OCI-LY1 (cell line): ENCODE data around the gene SNX18.

Experiments used
- EZH2 ChIP-seq: fragments of 200-600 bp; sonication (generic), shearing (Covaris generic); IDR thresholded peaks from 2 replicates; pipeline ENCODE4 v1.8.0; 2017; ENCODE audit warnings: borderline replicate concordance, mixed run types, mild to moderate bottlenecking, antibody characterized with exemption, low read length, moderate library complexity, mixed read lengths
- TF ChIP-seq, protein P1 (sequence below): fragments of 200-600 bp; sonication (generic), shearing (Covaris generic); IDR thresholded peaks from 2 replicates; pipeline ENCODE4 v1.5.1; 2017; ENCODE audit warnings: mild to moderate bottlenecking, antibody characterized with exemption, low read length, moderate library complexity, mixed read lengths

DNA sequence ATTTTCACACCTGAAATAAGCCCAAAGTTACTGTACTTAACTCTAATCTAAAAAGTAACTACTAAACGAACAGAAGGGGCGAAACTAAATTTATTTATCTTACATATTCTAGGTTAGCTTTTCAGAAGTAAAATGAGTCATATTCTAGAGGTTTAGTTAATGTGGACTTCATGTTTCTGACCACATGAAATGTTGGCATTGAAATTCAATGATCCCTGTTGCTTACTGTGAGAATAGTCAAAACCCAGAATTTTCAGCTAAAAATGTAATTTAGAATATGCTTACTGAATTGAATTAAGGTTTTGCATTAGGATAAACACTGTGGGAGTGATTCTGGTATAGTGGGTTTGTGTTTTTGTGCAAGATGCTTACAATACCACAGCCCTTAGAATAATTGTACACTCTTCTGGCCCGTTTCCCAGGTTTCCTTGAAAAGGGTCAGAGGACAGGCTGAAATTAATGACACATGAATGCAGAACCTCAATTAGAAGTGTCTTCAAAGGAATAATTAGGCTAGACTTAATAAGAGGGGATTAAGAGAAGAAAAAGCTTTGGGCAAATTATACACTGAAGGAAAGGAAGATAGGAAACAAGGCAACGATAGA, 1.4 kb upstream of the SNX18 start:
- TF ChIP-seq, protein P1, sequence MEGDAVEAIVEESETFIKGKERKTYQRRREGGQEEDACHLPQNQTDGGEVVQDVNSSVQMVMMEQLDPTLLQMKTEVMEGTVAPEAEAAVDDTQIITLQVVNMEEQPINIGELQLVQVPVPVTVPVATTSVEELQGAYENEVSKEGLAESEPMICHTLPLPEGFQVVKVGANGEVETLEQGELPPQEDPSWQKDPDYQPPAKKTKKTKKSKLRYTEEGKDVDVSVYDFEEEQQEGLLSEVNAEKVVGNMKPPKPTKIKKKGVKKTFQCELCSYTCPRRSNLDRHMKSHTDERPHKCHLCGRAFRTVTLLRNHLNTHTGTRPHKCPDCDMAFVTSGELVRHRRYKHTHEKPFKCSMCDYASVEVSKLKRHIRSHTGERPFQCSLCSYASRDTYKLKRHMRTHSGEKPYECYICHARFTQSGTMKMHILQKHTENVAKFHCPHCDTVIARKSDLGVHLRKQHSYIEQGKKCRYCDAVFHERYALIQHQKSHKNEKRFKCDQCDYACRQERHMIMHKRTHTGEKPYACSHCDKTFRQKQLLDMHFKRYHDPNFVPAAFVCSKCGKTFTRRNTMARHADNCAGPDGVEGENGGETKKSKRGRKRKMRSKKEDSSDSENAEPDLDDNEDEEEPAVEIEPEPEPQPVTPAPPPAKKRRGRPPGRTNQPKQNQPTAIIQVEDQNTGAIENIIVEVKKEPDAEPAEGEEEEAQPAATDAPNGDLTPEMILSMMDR = no peak
- TF ChIP-seq EZH2 = no peak
